Esophagus (tissue), 2 donors: ENCODE measurements around the gene SPSB4. TPM values are rescaled to one million over a fixed set of nuclear protein-coding genes. Genes with fewer than 3 reads are reported as not detected.
A peak's percentile ranks its signal among the peaks of the same experiment; 100 is the strongest.

Experiments used
- H3K27ac ChIP-seq, 2 donors: one replicate each; pipeline ENCODE4 v1.5.1; 2013; ENCODE audit warnings: low read depth in 2 of 2, mild to moderate bottlenecking in 2 of 2, inconsistent platforms in 1 of 2, low read length in 1 of 2, moderate library complexity in 1 of 2
- H3K27me3 ChIP-seq, 2 donors: one replicate each; pipeline ENCODE4 v1.6.1; 2013; ENCODE audit warnings: low read length in 2 of 2, control low read depth in 1 of 2, mild to moderate bottlenecking in 1 of 2; ENCODE audit not compliant: insufficient read depth in 2 of 2, control insufficient read depth in 1 of 2
- H3K36me3 ChIP-seq, 2 donors: one replicate each; pipeline ENCODE4 v1.6.1; 2013; ENCODE audit warnings: low read length in 1 of 2; ENCODE audit not compliant: control insufficient read depth in 2 of 2, insufficient read depth in 2 of 2
- H3K4me1 ChIP-seq, 2 donors: one replicate each; pipeline ENCODE4 v1.6.1; 2013; ENCODE audit warnings: low read length in 1 of 2; ENCODE audit not compliant: control insufficient read depth in 2 of 2, insufficient read depth in 2 of 2
- H3K4me3 ChIP-seq, 2 donors: one replicate each; pipeline ENCODE4 v1.5.1; 2013; ENCODE audit warnings: low read length in 2 of 2, mild to moderate bottlenecking in 2 of 2, low read depth in 1 of 2, moderate library complexity in 1 of 2
- H3K9me3 ChIP-seq, 2 donors: one replicate each; pipeline ENCODE4 v1.6.1; 2013; ENCODE audit warnings: mild to moderate bottlenecking in 2 of 2, low read depth in 1 of 2, low read length in 1 of 2, moderate library complexity in 1 of 2; ENCODE audit not compliant: control insufficient read depth in 2 of 2, insufficient read depth in 1 of 2
- WGBS, 2 donors: extraction: QIAGEN DNeasy Blood & Tissue Kit; methylation state at CpG; one replicate each; pipeline ENCODE4 v1.1.7; 2013; 5-methylcytosine and 5-hydroxymethylcytosine counted together
- polyA plus RNA-seq, 2 donors: library from polyadenylated mRNA; stranded (reverse); fragments of 200-250 nt; gene quantifications; one replicate each; pipeline ENCODE4 v1.2.3, GENCODE V29; 2013
- donor health status: healthy with polysubstance abuse.
- donor health status: Bipolar disorder and iron deficiency.

Gene SPSB4
- polyA plus RNA-seq, 2 donors = 0.04 TPM; not detected in 1

DNA sequence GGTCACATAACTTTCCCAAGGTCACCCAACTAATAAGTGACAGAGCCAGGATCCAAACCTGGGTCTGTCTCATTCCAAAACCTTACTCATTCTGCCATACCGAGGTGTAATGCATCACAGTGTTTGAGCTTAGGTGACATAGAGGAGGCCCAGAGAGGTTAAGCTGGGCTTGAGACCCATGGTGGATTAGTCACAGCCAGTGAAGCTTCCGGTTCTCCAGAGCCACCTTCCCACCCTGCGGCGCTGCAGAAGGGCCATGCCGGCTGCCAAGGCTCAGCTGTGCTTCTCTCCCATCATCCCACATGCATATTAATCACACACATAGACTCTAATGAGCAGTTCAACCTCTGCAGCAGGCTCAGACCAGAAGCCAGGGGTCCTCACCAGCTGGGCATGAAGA is 42.2 kb downstream of the SPSB4 start:
- 54 to 55% methylated on average over 5 of the region's 5 CpGs for WGBS, 2 donors
- no peak overlapping the region for H3K27ac ChIP-seq
- peaks cover 0 to 14% of the 10 kb centered on the region in 2 donors for H3K4me1 ChIP-seq
- H3K27me3 ChIP-seq = peaks cover 0 to 3% of the 10 kb centered on the region in 2 donors
- no peaks in the 10 kb centered on the region for H3K36me3 ChIP-seq
- no peak overlapping the region for H3K4me3 ChIP-seq
- H3K9me3 ChIP-seq = no peaks in the 10 kb centered on the region

DNA sequence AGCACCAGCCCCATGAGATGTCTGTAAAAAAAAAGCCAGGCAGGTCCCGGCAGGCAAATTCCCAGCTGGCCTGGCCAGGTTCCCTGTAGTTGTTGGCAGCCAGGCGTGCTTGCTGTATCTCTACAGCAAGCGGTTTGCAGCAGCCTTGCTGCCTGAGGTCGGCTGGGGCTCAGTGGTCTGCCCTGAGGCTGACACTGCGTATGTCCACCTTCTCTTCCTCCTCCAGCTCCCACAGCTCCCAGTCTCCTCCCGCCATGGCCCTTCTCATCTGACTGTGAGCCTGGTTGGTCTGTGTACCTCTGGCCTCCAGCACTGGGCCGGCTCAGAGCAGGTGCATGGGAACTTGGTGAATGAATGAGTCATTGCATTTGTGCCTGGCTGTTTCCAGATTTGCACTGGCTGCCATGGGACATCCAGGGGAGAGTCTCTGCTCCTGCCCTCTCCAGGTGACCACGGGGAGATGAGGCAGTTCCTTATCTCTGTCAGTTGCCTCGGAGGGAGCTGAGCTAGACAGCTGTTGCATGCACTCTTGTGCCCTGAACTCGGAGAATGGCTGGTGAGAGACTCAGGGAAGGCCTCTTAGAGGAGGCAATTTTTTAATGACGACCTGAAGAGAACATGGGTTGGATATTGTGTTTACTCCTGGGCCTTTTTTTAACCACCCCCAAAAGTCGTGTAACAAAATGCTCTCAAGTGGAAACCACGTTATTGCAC is 43.0 kb downstream of the SPSB4 start:
- no peaks in the 10 kb centered on the region for H3K36me3 ChIP-seq
- peaks cover 0 to 14% of the 10 kb centered on the region in 2 donors for H3K4me1 ChIP-seq
- 29 to 34% methylated on average over 13 of the region's 13 CpGs for WGBS, 2 donors
- peaks cover 0 to 3% of the 10 kb centered on the region in 2 donors for H3K27me3 ChIP-seq
- H3K9me3 ChIP-seq = no peaks in the 10 kb centered on the region
- no peak overlapping the region for H3K27ac ChIP-seq
- H3K4me3 ChIP-seq = no peak overlapping the region

DNA sequence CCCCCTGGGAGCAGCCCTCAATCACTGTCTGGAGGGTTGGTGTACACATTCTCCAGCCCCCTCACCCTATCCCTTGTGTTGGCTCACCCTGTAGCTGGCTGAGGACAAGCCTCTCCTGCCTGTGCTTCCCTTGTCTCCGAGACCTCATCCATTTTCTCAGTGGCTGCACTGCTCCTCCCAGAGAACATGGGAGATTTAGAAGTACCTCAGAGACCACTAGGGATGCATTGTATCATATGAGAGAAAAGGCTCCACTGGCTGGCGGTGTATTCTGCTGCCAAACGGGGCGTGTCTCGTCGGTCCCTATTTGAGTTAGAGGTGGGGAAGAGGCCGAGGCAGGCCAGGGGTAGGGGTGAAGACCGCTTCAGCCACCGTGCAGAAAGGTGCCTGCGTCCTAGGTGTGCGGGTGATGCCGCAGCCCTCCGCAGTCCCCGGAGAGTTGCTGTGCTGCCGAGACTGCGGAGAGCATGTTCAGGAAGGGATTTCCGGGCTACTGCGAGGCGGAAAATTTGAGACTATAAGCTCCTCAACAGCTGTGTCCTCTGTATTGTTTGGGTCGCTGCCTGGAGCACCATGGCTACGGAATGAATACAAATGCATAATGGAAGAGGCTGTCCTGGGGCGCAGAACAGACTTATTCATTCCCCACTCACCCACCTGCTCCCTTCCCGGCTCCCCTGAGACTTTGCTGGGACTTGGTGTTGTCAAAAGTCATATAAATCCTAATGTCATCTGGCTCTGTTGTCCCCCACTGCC is 43.8 kb downstream of the SPSB4 start:
- Histone ChIP-seq H3K27me3 (peaks cover 0 to 3% of the 10 kb centered on the region in 2 donors), H3K9me3 (no peaks in the 10 kb centered on the region), H3K36me3 (no peaks in the 10 kb centered on the region), H3K27ac (peak overlapping the region in 1 of 2 donors; percentile 16), H3K4me1 (peaks cover 0 to 14% of the 10 kb centered on the region in 2 donors), H3K4me3 (peak overlapping the region in 1 of 2 donors; percentile 9)
- 16 to 38% methylated on average over 23 of the region's 23 CpGs for WGBS, 2 donors

DNA sequence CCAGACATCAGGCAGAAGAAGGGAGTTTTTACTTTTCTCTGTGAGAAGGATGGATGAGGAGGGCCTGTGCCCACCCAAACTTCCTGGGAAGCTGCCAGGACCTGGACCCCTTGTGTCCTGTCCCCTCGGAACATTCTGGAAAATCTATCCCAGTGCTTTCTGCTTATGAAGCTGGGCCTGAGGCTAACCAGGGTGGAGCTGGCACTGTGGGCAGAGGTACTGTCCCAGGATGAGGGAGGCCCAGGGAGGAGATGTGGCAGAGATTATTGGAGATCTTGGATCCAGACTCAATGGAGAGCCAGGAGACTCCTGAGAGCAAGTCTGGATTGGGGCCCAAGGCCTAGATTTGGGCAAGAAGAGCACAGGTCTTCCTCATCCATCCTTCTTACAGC is 44.4 kb downstream of the SPSB4 start:
- Histone ChIP-seq H3K4me3 (no peak overlapping the region), H3K27me3 (peaks cover 0 to 3% of the 10 kb centered on the region in 2 donors), H3K36me3 (no peaks in the 10 kb centered on the region), H3K9me3 (no peaks in the 10 kb centered on the region), H3K4me1 (peaks cover 0 to 14% of the 10 kb centered on the region in 2 donors), H3K27ac (no peak overlapping the region)
- WGBS, 2 donors = 45 to 55% methylated on average over 1 of the region's 1 CpG

DNA sequence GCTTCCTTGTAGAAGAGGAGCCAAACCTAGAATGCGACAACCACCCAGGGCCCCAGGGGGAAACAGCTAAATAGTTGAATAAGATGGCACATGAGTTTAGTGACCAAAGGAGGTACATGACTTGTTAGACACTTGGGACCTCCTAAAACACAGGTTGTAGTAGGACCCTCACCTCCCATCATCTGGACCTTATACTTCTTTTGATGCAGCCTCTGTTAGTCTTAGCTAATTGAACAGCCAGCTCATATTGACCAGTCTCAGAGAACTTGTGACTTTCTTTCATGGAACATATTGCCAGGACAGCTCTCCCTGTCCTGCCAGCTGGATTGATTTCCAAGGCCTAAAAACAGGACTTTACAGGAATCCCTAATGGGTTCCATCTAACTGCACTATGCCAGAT is 45.0 kb downstream of the SPSB4 start:
- peaks cover 0 to 14% of the 10 kb centered on the region in 2 donors for H3K4me1 ChIP-seq
- H3K27ac ChIP-seq = no peak overlapping the region
- H3K9me3 ChIP-seq = no peaks in the 10 kb centered on the region
- H3K27me3 ChIP-seq = peaks cover 0 to 3% of the 10 kb centered on the region in 2 donors
- H3K4me3 ChIP-seq = no peak overlapping the region
- 93 to 98% methylated on average over 1 of the region's 1 CpG for WGBS, 2 donors
- H3K36me3 ChIP-seq = no peaks in the 10 kb centered on the region

DNA sequence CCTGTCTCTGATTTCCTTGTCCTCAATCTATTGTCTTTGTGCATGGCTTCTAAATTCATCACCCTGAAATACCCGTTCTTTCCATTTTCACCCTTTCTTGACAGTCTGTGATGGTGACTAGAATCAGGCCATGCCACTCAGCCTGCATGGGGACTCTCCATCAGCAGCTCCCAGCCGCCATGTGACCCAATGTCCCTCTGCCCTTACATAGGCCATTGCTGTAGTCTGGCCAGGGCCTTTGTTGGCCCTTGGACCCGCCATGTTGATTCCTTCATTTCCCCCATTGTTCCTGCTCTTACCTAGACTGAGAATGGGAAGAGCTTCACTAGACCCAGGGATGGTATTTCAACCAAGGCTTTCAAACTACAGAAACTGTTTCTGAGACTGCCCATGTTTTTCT is 45.8 kb downstream of the SPSB4 start:
- WGBS, 2 donors = 91% methylated on average over 3 of the region's 3 CpGs
- Histone ChIP-seq H3K36me3 (no peaks in the 10 kb centered on the region), H3K4me3 (no peak overlapping the region), H3K9me3 (no peaks in the 10 kb centered on the region), H3K27me3 (peaks cover 0 to 3% of the 10 kb centered on the region in 2 donors), H3K27ac (no peak overlapping the region), H3K4me1 (peaks cover 0 to 14% of the 10 kb centered on the region in 2 donors)

DNA sequence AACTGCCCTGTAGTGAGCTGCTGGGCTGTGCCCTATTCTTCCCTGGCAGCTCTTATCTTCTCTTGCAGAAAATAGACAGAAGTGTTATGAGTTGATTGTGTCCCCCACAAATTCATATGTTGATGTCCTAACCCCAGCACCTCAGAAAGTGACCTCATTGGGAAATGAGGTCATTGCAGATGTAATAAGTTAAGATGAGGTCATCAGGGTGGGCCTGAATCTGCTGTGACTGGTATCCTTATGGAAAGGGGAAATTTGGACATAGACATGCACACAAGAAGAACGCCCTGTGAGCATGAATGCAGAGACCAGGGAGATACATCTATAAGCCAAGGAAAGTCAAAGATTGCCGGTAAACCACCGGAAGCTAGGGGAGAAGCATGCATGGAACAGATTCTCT is 49.0 kb downstream of the SPSB4 start:
- Histone ChIP-seq H3K27me3 (no peaks in the 10 kb centered on the region), H3K4me3 (no peak overlapping the region), H3K27ac (no peak overlapping the region), H3K4me1 (no peaks in the 10 kb centered on the region), H3K36me3 (no peaks in the 10 kb centered on the region), H3K9me3 (no peaks in the 10 kb centered on the region)
- 93 to 98% methylated on average over 3 of the region's 3 CpGs for WGBS, 2 donors

DNA sequence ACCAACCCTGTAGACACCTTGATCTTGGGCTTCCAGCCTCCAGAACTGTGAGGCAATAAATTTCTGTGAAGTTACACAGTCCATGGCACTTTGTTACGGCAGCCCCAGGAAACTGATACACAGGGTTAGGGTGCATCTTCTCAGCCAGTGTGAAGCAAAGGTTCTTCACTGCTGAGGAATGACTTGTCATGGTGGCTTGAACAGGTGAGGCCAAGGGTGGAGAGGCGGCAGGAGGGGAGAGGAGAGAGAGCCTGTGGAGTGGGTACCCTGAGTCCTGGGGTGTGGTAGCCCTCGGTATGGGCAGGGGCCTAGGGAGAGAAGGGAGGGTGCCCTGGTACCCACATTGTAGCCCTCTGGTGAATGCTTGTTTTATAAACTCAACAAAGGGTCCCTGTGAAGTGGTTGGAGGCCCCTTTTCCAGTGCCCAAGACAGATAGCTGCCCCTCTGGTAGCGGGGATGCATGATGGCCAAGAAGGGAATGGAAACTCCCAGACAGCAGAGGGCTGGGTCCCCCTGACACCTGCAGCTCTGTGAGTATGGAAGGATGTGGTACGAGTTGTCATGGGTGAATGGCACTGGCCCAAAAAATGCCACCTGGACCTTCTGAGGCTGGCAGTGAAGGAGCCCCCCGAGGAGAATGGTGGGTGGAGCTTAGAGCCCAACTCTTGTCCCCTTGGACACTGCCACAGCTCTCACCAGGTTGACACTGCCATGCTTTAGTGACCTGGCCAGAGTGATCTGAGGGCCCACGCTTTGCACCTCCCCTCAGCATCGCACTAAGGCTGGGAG is 49.6 kb downstream of the SPSB4 start:
- Histone ChIP-seq H3K36me3 (no peaks in the 10 kb centered on the region), H3K4me3 (no peak overlapping the region), H3K27ac (no peak overlapping the region), H3K9me3 (no peaks in the 10 kb centered on the region), H3K4me1 (no peaks in the 10 kb centered on the region), H3K27me3 (no peaks in the 10 kb centered on the region)
- WGBS, 2 donors = 89% methylated on average over 8 of the region's 8 CpGs

DNA sequence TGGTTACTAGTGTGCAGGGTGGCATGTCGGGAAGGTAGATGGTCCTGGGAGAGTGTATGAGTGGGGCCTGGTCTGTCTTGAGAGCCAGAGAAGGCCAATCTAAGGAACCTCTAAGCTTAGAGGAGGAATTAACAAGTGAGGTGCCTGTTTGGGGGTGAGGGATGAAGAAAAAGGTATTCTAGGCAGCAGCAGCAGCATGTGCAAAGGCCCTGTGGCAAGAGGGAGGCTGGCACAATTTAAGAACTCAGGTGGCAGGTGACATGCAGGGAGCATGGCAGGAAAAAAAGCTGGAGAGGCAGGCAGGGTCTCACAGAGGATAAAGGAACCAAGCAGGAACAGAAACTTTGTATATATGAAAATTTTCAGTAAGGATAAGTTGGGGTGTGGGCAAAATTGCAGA is 51.2 kb downstream of the SPSB4 start:
- no peak overlapping the region for H3K4me3 ChIP-seq
- H3K4me1 ChIP-seq = no peaks in the 10 kb centered on the region
- 94 to 100% methylated on average over 1 of the region's 1 CpG for WGBS, 2 donors
- no peaks in the 10 kb centered on the region for H3K36me3 ChIP-seq
- H3K9me3 ChIP-seq = no peaks in the 10 kb centered on the region
- no peak overlapping the region for H3K27ac ChIP-seq
- H3K27me3 ChIP-seq = no peaks in the 10 kb centered on the region
